Measurements from ENCODE around the gene TMEM163.

TMEM163 gene

GRCh38 chr2:134416637-134417036, 302.2 kb downstream of the TMEM163 start:
- no peak for DNase-seq (ENCODE audit: low read depth in 2 of 2)
- no peak for TF ChIP-seq CTCF (IDR thresholded peaks at IDR 0.05; ENCODE audit: low read depth, low read length)
- H3K4me3 ChIP-seq (replicated peaks in 1 of 2; ENCODE audit: low read depth in 2 of 2, low read length in 2 of 2), result no peak overlapping the region

GRCh38 chr2:134416018-134416417, 302.8 kb downstream of the TMEM163 start:
- no peak overlapping the region for H3K4me3 ChIP-seq (replicated peaks in 1 of 2; ENCODE audit: low read depth in 2 of 2, low read length in 2 of 2)
- no peak for TF ChIP-seq CTCF (IDR thresholded peaks at IDR 0.05; ENCODE audit: low read depth, low read length)
- DNase-seq (ENCODE audit: low read depth in 2 of 2), result no peak

GRCh38 chr2:134413912-134414311, 304.9 kb downstream of the TMEM163 start:
- no peak for DNase-seq (ENCODE audit: low read depth in 2 of 2)
- TF ChIP-seq CTCF (IDR thresholded peaks at IDR 0.05; ENCODE audit: low read depth, low read length), result no peak
- no peak overlapping the region for H3K4me3 ChIP-seq (replicated peaks in 1 of 2; ENCODE audit: low read depth in 2 of 2, low read length in 2 of 2)

- no peak for DNase-seq (ENCODE audit: low read depth in 2 of 2)
- no peak for TF ChIP-seq CTCF (IDR thresholded peaks at IDR 0.05; ENCODE audit: low read depth, low read length)
- no peak overlapping the region for H3K4me3 ChIP-seq (replicated peaks in 1 of 2; ENCODE audit: low read depth in 2 of 2, low read length in 2 of 2)
Observed at GRCh38 chr2:134413430-134413829, 305.4 kb downstream of the TMEM163 start.

- no peak overlapping the region for H3K4me3 ChIP-seq (replicated peaks in 1 of 2; ENCODE audit: low read depth in 2 of 2, low read length in 2 of 2)
- no peak for DNase-seq (ENCODE audit: low read depth in 2 of 2)
- no peak for TF ChIP-seq CTCF (IDR thresholded peaks at IDR 0.05; ENCODE audit: low read depth, low read length)
Observed at GRCh38 chr2:134412639-134412999, 306.2 kb downstream of the TMEM163 start.

GRCh38 chr2:134411828-134412638, 306.8 kb downstream of the TMEM163 start:
- TF ChIP-seq CTCF (IDR thresholded peaks at IDR 0.05; ENCODE audit: low read depth, low read length), result peak; percentile 81
- no peak overlapping the region for H3K4me3 ChIP-seq (replicated peaks in 1 of 2; ENCODE audit: low read depth in 2 of 2, low read length in 2 of 2)
- peak; percentile 88 for DNase-seq (ENCODE audit: low read depth in 2 of 2)
